IMR-90 (cell line): Measurements from ENCODE around the gene DESI1. TPM values are rescaled to one million over a fixed set of nuclear protein-coding genes. Genes with fewer than 3 reads are reported as not detected.

Experiments
- ATAC-seq: fragments of 200-7000 bp; cut with Tn5 transposase; 2 replicates; pipeline ENCODE4 v1.9.1; 2020; ENCODE audit warnings: low read depth, mild to moderate bottlenecking, moderate library complexity
- BruUV-seq: library from RNA; stranded (reverse); fragments of 400-500 nt; replicated peaks from 2 replicates; lab custom pipeline; 2021; lab: Mats Ljungman, UMichigan
- CTCF ChIA-PET: fragments of 300-600 bp; formaldehyde crosslinking; extraction: SDS; loops from one replicate; lab custom pipeline; 2021; ENCODE audit warnings: antibody characterized with exemption; lab: Yijun Ruan, JAX
- POLR2A ChIA-PET: fragments of 300-600 bp; sonication (Branson Sonifier 250); formaldehyde crosslinking; loops from one replicate; lab custom pipeline; 2022; ENCODE audit warnings: antibody characterized with exemption; ENCODE audit not compliant: unreplicated experiment; lab: Charles Lee
- DNase-seq: peaks from one replicate; pipeline ENCODE4 v3.0.0; 2013
- H2AFZ ChIP-seq: replicated peaks from 2 replicates; pipeline ENCODE3; 2013; ENCODE audit warnings: low read length, mild to moderate bottlenecking; ENCODE audit not compliant: poor library complexity
- H2AK5ac ChIP-seq: 2 replicates; pipeline ENCODE4 v1.6.1; 2013; ENCODE audit warnings: low read depth, low read length, inconsistent platforms
- H2AK9ac ChIP-seq: replicated peaks from 2 replicates; pipeline ENCODE3; 2013; ENCODE audit warnings: mild to moderate bottlenecking, low read depth, low read length, moderate library complexity; ENCODE audit not compliant: poor library complexity
- H2BK120ac ChIP-seq: 2 replicates; pipeline ENCODE4 v1.6.1; 2013; ENCODE audit warnings: low read depth, low read length, inconsistent platforms
- H2BK15ac ChIP-seq: 3 replicates; pipeline ENCODE4 v1.6.1; 2013; ENCODE audit warnings: low read depth, low read length, inconsistent platforms
- H2BK20ac ChIP-seq: 2 replicates; pipeline ENCODE4 v1.6.1; 2013; ENCODE audit warnings: low read depth, mild to moderate bottlenecking, inconsistent platforms, low read length, moderate library complexity
- H2BK5ac ChIP-seq: 2 replicates; pipeline ENCODE4 v1.6.1; 2013; ENCODE audit warnings: mild to moderate bottlenecking, low read depth, low read length, inconsistent platforms; ENCODE audit not compliant: poor library complexity, severe bottlenecking
- H3K14ac ChIP-seq: replicated peaks from 2 replicates; pipeline ENCODE4 v1.6.1; 2013; ENCODE audit warnings: low read depth, low read length, inconsistent platforms
- H3K18ac ChIP-seq: 2 replicates; pipeline ENCODE4 v1.6.1; 2013; ENCODE audit warnings: low read depth, low read length, control low read depth
- H3K23ac ChIP-seq: 2 replicates; pipeline ENCODE4 v1.6.1; 2013; ENCODE audit warnings: low read depth, low read length, inconsistent platforms
- H3K27ac ChIP-seq: 2 replicates; pipeline ENCODE4 v1.5.1; 2013; ENCODE audit warnings: mild to moderate bottlenecking, control low read depth, low read length; ENCODE audit not compliant: insufficient read depth
- H3K27me3 ChIP-seq: 2 replicates; pipeline ENCODE4 v1.6.1; 2013; ENCODE audit warnings: low read length; ENCODE audit not compliant: control insufficient read depth, insufficient read depth
- H3K36me3 ChIP-seq: 2 replicates; pipeline ENCODE4 v1.6.1; 2013; ENCODE audit warnings: low read length, mixed read lengths; ENCODE audit not compliant: control insufficient read depth, insufficient read depth
- H3K4ac ChIP-seq: 2 replicates; pipeline ENCODE4 v1.6.1; 2013; ENCODE audit warnings: low read depth, low read length, inconsistent platforms
- H3K4me1 ChIP-seq: 2 replicates; pipeline ENCODE4 v1.6.1; 2013; ENCODE audit warnings: low read length, mixed read lengths; ENCODE audit not compliant: control insufficient read depth, insufficient read depth
- H3K4me2 ChIP-seq: 2 replicates; pipeline ENCODE4 v1.6.1; 2013; ENCODE audit warnings: low read depth, mild to moderate bottlenecking, control low read depth, low read length, moderate library complexity
- H3K4me3 ChIP-seq: 2 replicates; pipeline ENCODE4 v1.5.1; 2013; ENCODE audit warnings: low read depth, mild to moderate bottlenecking, control low read depth, low read length, moderate library complexity; ENCODE audit not compliant: insufficient read depth
- H3K56ac ChIP-seq: 2 replicates; pipeline ENCODE4 v1.6.1; 2013; ENCODE audit warnings: low read length, inconsistent platforms; ENCODE audit not compliant: insufficient read depth; ENCODE audit errors: extremely low read depth
- H3K79me1 ChIP-seq, 2 experiments: 2 replicates each; pipeline ENCODE4 v1.6.1; 2013; ENCODE audit warnings: low read length in 2 of 2, inconsistent platforms in 1 of 2, low read depth in 1 of 2
- H3K9ac ChIP-seq: 2 replicates; pipeline ENCODE4 v1.6.1; 2013; ENCODE audit warnings: low read depth, low read length, control low read depth
- H3K9me1 ChIP-seq: 2 replicates; pipeline ENCODE4 v1.6.1; 2013; ENCODE audit warnings: low read length, inconsistent platforms; ENCODE audit not compliant: insufficient read depth
- H3K9me3 ChIP-seq: 2 replicates; pipeline ENCODE4 v1.6.1; 2013; ENCODE audit warnings: low read length; ENCODE audit not compliant: control insufficient read depth, insufficient read depth
- H4K20me1 ChIP-seq: 2 replicates; pipeline ENCODE4 v1.6.1; 2013; ENCODE audit warnings: low read length, inconsistent platforms; ENCODE audit not compliant: insufficient read depth
- H4K5ac ChIP-seq: 2 replicates; pipeline ENCODE4 v1.6.1; 2013; ENCODE audit warnings: mild to moderate bottlenecking, low read depth, low read length, control low read depth
- H4K8ac ChIP-seq, 2 experiments: 2 replicates each; pipeline ENCODE4 v1.6.1; 2013; ENCODE audit warnings: low read depth in 2 of 2, low read length in 2 of 2, control low read depth in 1 of 2, inconsistent platforms in 1 of 2
- H4K91ac ChIP-seq: 2 replicates; pipeline ENCODE4 v1.6.1; 2013; ENCODE audit warnings: low read depth, low read length, inconsistent platforms; ENCODE audit not compliant: insufficient read depth
- BHLHE40 ChIP-seq: fragments of 150-350 bp; IDR thresholded peaks from 2 replicates; pipeline ENCODE4 v1.6.1; 2016; ENCODE audit warnings: mild to moderate bottlenecking, low read depth, low read length
- CEBPB ChIP-seq: IDR thresholded peaks from 2 replicates; pipeline ENCODE4 v1.6.1; 2012; ENCODE audit warnings: low read depth, low read length, improper control_type of control experiment
- CHD1 ChIP-seq: IDR thresholded peaks from 2 replicates; pipeline ENCODE4 v1.6.1; 2012; ENCODE audit warnings: low read depth, low read length, improper control_type of control experiment
- FOS ChIP-seq: fragments of 150-350 bp; IDR thresholded peaks from 2 replicates; pipeline ENCODE4 v1.6.1; 2016; ENCODE audit warnings: low read depth, low read length
- MAFK ChIP-seq: IDR thresholded peaks from 2 replicates; pipeline ENCODE4 v1.6.1; 2012; ENCODE audit warnings: low read depth, low read length, improper control_type of control experiment
- MAZ ChIP-seq: IDR thresholded peaks from 2 replicates; pipeline ENCODE4 v1.6.1; 2012; ENCODE audit warnings: low read depth, mild to moderate bottlenecking, low read length, improper control_type of control experiment, moderate library complexity, borderline replicate concordance
- MXI1 ChIP-seq: IDR thresholded peaks from 2 replicates; pipeline ENCODE4 v1.6.1; 2012; ENCODE audit warnings: low read depth, mild to moderate bottlenecking, low read length, moderate library complexity, borderline replicate concordance
- NFE2L2 ChIP-seq: fragments of 150-350 bp; IDR thresholded peaks from 2 replicates; pipeline ENCODE4 v1.6.1; 2016; ENCODE audit warnings: low read depth, mild to moderate bottlenecking, low read length
- POLR2A ChIP-seq: IDR thresholded peaks from 2 replicates; pipeline ENCODE4 v1.6.1; 2012; ENCODE audit warnings: mild to moderate bottlenecking, low read depth, low read length
- RAD21 ChIP-seq: IDR thresholded peaks from 2 replicates; pipeline ENCODE4 v1.6.1; 2012; ENCODE audit warnings: low read length, improper control_type of control experiment
- RCOR1 ChIP-seq: IDR thresholded peaks from 2 replicates; pipeline ENCODE4 v1.6.1; 2012; ENCODE audit warnings: mild to moderate bottlenecking, low read length, improper control_type of control experiment; ENCODE audit not compliant: insufficient replicate concordance
- RFX5 ChIP-seq: IDR thresholded peaks from 2 replicates; pipeline ENCODE4 v1.8.0; 2012; ENCODE audit warnings: low read depth, mild to moderate bottlenecking, low read length, moderate library complexity
- SMC3 ChIP-seq: fragments of 150-350 bp; IDR thresholded peaks from 2 replicates; pipeline ENCODE4 v1.6.1; 2016; ENCODE audit warnings: low read depth, mild to moderate bottlenecking, antibody characterized with exemption, low read length, moderate library complexity
- WGBS, 2 experiments: methylation state at CpG; one replicate each; pipeline versions ENCODE4 v1.1.5 to v1.1.7; 2013; ENCODE audit warnings: missing lambda C conversion rate in 2 of 2; ENCODE audit not compliant: insufficient read length in 1 of 2; ENCODE audit errors: extremely low coverage in 2 of 2; 5-methylcytosine and 5-hydroxymethylcytosine counted together
- dilution Hi-C: fragments of 300-500 bp; cut with HindIII; formaldehyde crosslinking; loops from one replicate; pipeline ENCODE4 v1.14.3; 2018; ENCODE audit warnings: low sequenced_read_pairs; ENCODE audit not compliant: unreplicated experiment
- in situ Hi-C: fragments of 300-500 bp; cut with MboI; formaldehyde crosslinking; loops from 3 replicates; pipeline ENCODE4 v1.14.3; 2019; ENCODE audit warnings: low sequenced_read_pairs, inconsistent platforms, mixed read lengths
- intact Hi-C: fragments of 100-400 bp; cut with micrococcal nuclease; formaldehyde crosslinking; loops from 2 replicates; pipeline ENCODE4 v1.10.0; 2022
- polyA plus RNA-seq, 3 experiments: library from polyadenylated mRNA; depleted of rRNA; stranded (reverse); fragments of >200 nt; gene quantifications; 2 replicates each; pipeline ENCODE4 v1.2.3, GENCODE V29; 2012; ENCODE audit warnings: low replicate concordance in 1 of 3
- total RNA-seq: library from RNA; depleted of rRNA; stranded (reverse); fragments of >200 nt; gene quantifications from 2 replicates; pipeline ENCODE4 v1.2.3, GENCODE V29; 2012
- TF ChIP-seq, protein P1 (sequence below): fragments of 150-350 bp; IDR thresholded peaks from 2 replicates; pipeline ENCODE4 v1.6.1; 2017; ENCODE audit warnings: mild to moderate bottlenecking, antibody characterized with exemption, low read length, low read depth
- TF ChIP-seq, protein P2 (sequence below): fragments of 150-350 bp; IDR thresholded peaks from 2 replicates; pipeline ENCODE4 v1.6.1; 2016; ENCODE audit warnings: low read depth, mild to moderate bottlenecking, low read length, moderate library complexity, borderline replicate concordance
- TF ChIP-seq, protein P3 (sequence below): conservative IDR thresholded peaks from 2 replicates; pipeline ENCODE4 v1.5.1; 2012; ENCODE audit warnings: mild to moderate bottlenecking, low read depth, low read length, improper control_type of control experiment

Gene DESI1
- total and polyA plus RNA-seq, 2 of the 4 experiments (the other 2 are of a cell fraction), result 14.5 to 24.9 TPM

GRCh38 chr22:41585898-41586297, 34.9 kb downstream of the DESI1 start:
- no peak for TF ChIP-seq MAZ
- no peak for TF ChIP-seq MXI1
- TF ChIP-seq POLR2A, result no peak
- TF ChIP-seq CHD1, result no peak
- TF ChIP-seq, protein P1, sequence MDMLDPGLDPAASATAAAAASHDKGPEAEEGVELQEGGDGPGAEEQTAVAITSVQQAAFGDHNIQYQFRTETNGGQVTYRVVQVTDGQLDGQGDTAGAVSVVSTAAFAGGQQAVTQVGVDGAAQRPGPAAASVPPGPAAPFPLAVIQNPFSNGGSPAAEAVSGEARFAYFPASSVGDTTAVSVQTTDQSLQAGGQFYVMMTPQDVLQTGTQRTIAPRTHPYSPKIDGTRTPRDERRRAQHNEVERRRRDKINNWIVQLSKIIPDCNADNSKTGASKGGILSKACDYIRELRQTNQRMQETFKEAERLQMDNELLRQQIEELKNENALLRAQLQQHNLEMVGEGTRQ, result no peak
- TF ChIP-seq, protein P2, sequence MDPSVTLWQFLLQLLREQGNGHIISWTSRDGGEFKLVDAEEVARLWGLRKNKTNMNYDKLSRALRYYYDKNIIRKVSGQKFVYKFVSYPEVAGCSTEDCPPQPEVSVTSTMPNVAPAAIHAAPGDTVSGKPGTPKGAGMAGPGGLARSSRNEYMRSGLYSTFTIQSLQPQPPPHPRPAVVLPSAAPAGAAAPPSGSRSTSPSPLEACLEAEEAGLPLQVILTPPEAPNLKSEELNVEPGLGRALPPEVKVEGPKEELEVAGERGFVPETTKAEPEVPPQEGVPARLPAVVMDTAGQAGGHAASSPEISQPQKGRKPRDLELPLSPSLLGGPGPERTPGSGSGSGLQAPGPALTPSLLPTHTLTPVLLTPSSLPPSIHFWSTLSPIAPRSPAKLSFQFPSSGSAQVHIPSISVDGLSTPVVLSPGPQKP, result no peak
- no peak for TF ChIP-seq RFX5
- TF ChIP-seq, protein P3, sequence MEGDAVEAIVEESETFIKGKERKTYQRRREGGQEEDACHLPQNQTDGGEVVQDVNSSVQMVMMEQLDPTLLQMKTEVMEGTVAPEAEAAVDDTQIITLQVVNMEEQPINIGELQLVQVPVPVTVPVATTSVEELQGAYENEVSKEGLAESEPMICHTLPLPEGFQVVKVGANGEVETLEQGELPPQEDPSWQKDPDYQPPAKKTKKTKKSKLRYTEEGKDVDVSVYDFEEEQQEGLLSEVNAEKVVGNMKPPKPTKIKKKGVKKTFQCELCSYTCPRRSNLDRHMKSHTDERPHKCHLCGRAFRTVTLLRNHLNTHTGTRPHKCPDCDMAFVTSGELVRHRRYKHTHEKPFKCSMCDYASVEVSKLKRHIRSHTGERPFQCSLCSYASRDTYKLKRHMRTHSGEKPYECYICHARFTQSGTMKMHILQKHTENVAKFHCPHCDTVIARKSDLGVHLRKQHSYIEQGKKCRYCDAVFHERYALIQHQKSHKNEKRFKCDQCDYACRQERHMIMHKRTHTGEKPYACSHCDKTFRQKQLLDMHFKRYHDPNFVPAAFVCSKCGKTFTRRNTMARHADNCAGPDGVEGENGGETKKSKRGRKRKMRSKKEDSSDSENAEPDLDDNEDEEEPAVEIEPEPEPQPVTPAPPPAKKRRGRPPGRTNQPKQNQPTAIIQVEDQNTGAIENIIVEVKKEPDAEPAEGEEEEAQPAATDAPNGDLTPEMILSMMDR, result no peak
- no peak for TF ChIP-seq CEBPB
- no peak for TF ChIP-seq RCOR1
- TF ChIP-seq RAD21, result no peak
- TF ChIP-seq NFE2L2, result no peak
- TF ChIP-seq FOS, result no peak
- TF ChIP-seq BHLHE40, result no peak
- no peak for TF ChIP-seq SMC3
- TF ChIP-seq MAFK, result no peak
- intact Hi-C loops, result no loop called here
- no peak overlapping the region for H3K4ac ChIP-seq
- in situ Hi-C loops, result no loop called here
- no peak overlapping the region for H2BK120ac ChIP-seq
- H3K36me3 ChIP-seq, result peaks cover 29% of the 10 kb centered on the region
- H4K91ac ChIP-seq, result no peak overlapping the region
- CTCF ChIA-PET, result no interaction called here
- no peak overlapping the region for H3K14ac ChIP-seq
- no peak overlapping the region for H4K8ac ChIP-seq
- peaks cover 4% of the 10 kb centered on the region for H3K4me1 ChIP-seq
- no CpG with 5 or more reads among the region's 7 CpGs for WGBS, 2 experiments
- dilution Hi-C loops, result no loop called here
- H3K23ac ChIP-seq, result 0 out of 2 replicates have a peak overlapping the region, but pooled peaks have one; percentile 2
- no peak overlapping the region for H2AK5ac ChIP-seq
- DNase-seq (no peak), ATAC-seq (no peak)
- no peaks in the 10 kb centered on the region for H3K9me3 ChIP-seq
- H2BK5ac ChIP-seq, result no peak overlapping the region
- H3K9ac ChIP-seq, result no peak overlapping the region
- no peak overlapping the region for H2AFZ ChIP-seq
- no peaks in the 10 kb centered on the region for H3K27me3 ChIP-seq
- H2BK20ac ChIP-seq, result no peak overlapping the region
- H4K20me1 ChIP-seq, result no peaks in the 10 kb centered on the region
- H3K56ac ChIP-seq, result no peak overlapping the region
- no peak overlapping the region for H3K4me3 ChIP-seq
- H3K18ac ChIP-seq, result no peak overlapping the region
- H2BK15ac ChIP-seq, result no peak overlapping the region
- H4K5ac ChIP-seq, result no peak overlapping the region
- H3K9me1 ChIP-seq, result peaks cover 4% of the 10 kb centered on the region; the same call in 1 of the 2 replicates
- POLR2A ChIA-PET, result interaction anchor here (0.7 kb wide), 1 partner anchor 201 kb away, joined by 4 read pairs; no protein-coding TSS in a partner anchor
- BruUV-seq, result no TSS peak
- H2AK9ac ChIP-seq, result peak overlapping the region; percentile 48
- H3K27ac ChIP-seq, result no peak overlapping the region
- peaks cover 31 to 68% of the 10 kb centered on the region in 2 experiments for H3K79me1 ChIP-seq
- no peak overlapping the region for H3K4me2 ChIP-seq
